Fibroblast of pulmonary artery (primary cell): ENCODE measurements around the gene RAB40C.

Source experiments
- DNase-seq: peaks from one replicate; pipeline ENCODE4 v3.0.0-alpha.2; 2010; ENCODE audit warnings: low read depth
- H3K4me3 ChIP-seq: replicated peaks from 2 replicates; pipeline ENCODE4 v1.5.1; 2011; ENCODE audit warnings: low read depth, mild to moderate bottlenecking, control low read depth, low read length, moderate library complexity
- CTCF ChIP-seq: IDR thresholded peaks from 2 replicates; pipeline ENCODE4 v1.5.1; 2011; ENCODE audit warnings: mild to moderate bottlenecking, control low read depth, low read length, inconsistent platforms; ENCODE audit errors: missing control alignments

The RAB40C gene

GRCh38 chr16:668519-669171 is 78.8 kb downstream of the RAB40C start:
- no peak for DNase-seq
- peak overlapping the region; percentile 79 for H3K4me3 ChIP-seq

DNA sequence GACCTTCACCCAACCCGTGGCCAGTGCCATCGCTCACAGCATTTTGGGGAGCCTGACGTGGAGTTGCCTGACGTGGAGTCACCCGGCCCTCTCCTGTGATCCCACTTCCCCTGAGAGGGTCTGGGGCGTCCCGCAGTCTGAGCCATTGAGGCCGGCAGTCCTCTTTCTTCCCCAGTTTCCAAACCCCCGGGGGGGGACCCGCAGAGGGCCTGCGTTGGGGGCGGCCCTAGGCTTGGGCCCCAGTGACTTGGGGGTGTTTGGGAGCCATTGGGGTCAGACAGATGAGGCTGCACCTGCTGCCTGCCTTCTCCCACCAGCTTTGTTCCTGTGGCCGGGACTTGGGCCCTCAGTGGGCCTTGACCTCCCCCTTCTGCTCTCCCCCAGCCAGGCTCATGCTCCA is 79.8 kb downstream of the RAB40C start:
- peak overlapping the region; percentile 79 for H3K4me3 ChIP-seq
- TF ChIP-seq CTCF = no peak
- DNase-seq = no peak

More at GRCh38 chr16:668519-669171, 78.8 kb downstream of the RAB40C start:
- no peak for TF ChIP-seq CTCF

GRCh38 chr16:670485-671352 is 80.9 kb downstream of the RAB40C start:
- no peak for TF ChIP-seq CTCF
- no peak overlapping the region for H3K4me3 ChIP-seq

GRCh38 chr16:671353-672131 is 81.7 kb downstream of the RAB40C start:
- TF ChIP-seq CTCF = no peak
- H3K4me3 ChIP-seq = no peak overlapping the region
- DNase-seq = no peak

More at GRCh38 chr16:670485-671352, 80.9 kb downstream of the RAB40C start:
- no peak for DNase-seq

GRCh38 chr16:672371-672770 is 82.5 kb downstream of the RAB40C start:
- no peak for DNase-seq

GRCh38 chr16:672851-673250 is 83.0 kb downstream of the RAB40C start:
- TF ChIP-seq CTCF = no peak

More at GRCh38 chr16:672371-672770, 82.5 kb downstream of the RAB40C start:
- no peak overlapping the region for H3K4me3 ChIP-seq
- TF ChIP-seq CTCF = no peak

More at GRCh38 chr16:672851-673250, 83.0 kb downstream of the RAB40C start:
- no peak for DNase-seq
- no peak overlapping the region for H3K4me3 ChIP-seq
